Measurements from ENCODE around the gene SHB.

The SHB gene

GRCh38 chr9:37897665-37898064 lies 171.4 kb downstream of the SHB start:
- no peak for TF ChIP-seq TAF1 (IDR thresholded peaks at IDR 0.05; ENCODE audit: borderline replicate concordance, insufficient read depth, low read length)
- no peak for TF ChIP-seq POLR2AphosphoS5 (IDR thresholded peaks at IDR 0.05; ENCODE audit: low read depth, low read length)
- TF ChIP-seq SIN3A (IDR thresholded peaks at IDR 0.05; ENCODE audit: borderline replicate concordance, insufficient read depth, low read length), result no peak
- TF ChIP-seq, protein P1, sequence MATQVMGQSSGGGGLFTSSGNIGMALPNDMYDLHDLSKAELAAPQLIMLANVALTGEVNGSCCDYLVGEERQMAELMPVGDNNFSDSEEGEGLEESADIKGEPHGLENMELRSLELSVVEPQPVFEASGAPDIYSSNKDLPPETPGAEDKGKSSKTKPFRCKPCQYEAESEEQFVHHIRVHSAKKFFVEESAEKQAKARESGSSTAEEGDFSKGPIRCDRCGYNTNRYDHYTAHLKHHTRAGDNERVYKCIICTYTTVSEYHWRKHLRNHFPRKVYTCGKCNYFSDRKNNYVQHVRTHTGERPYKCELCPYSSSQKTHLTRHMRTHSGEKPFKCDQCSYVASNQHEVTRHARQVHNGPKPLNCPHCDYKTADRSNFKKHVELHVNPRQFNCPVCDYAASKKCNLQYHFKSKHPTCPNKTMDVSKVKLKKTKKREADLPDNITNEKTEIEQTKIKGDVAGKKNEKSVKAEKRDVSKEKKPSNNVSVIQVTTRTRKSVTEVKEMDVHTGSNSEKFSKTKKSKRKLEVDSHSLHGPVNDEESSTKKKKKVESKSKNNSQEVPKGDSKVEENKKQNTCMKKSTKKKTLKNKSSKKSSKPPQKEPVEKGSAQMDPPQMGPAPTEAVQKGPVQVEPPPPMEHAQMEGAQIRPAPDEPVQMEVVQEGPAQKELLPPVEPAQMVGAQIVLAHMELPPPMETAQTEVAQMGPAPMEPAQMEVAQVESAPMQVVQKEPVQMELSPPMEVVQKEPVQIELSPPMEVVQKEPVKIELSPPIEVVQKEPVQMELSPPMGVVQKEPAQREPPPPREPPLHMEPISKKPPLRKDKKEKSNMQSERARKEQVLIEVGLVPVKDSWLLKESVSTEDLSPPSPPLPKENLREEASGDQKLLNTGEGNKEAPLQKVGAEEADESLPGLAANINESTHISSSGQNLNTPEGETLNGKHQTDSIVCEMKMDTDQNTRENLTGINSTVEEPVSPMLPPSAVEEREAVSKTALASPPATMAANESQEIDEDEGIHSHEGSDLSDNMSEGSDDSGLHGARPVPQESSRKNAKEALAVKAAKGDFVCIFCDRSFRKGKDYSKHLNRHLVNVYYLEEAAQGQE (IDR thresholded peaks at IDR 0.05; ENCODE audit: insufficient read depth in 1 of 2, low read depth in 2 of 2, low read length in 2 of 2), result no peak

GRCh38 chr9:37892063-37892462 lies 177.0 kb downstream of the SHB start:
- no peak for TF ChIP-seq POLR2AphosphoS5 (IDR thresholded peaks at IDR 0.05; ENCODE audit: low read depth, low read length)
- TF ChIP-seq, protein P1 (IDR thresholded peaks at IDR 0.05; ENCODE audit: insufficient read depth in 1 of 2, low read depth in 2 of 2, low read length in 2 of 2), result no peak
- no peak for TF ChIP-seq TAF1 (IDR thresholded peaks at IDR 0.05; ENCODE audit: borderline replicate concordance, insufficient read depth, low read length)
- TF ChIP-seq FOXP2 (optimal IDR thresholded peaks at IDR 0.05; ENCODE audit: borderline replicate concordance, extremely low read depth, extremely low read length, insufficient read depth), result no peak
- no peak for TF ChIP-seq SIN3A (IDR thresholded peaks at IDR 0.05; ENCODE audit: borderline replicate concordance, insufficient read depth, low read length)

GRCh38 chr9:37889536-37889935 lies 179.5 kb downstream of the SHB start:
- no peak for TF ChIP-seq SIN3A (IDR thresholded peaks at IDR 0.05; ENCODE audit: borderline replicate concordance, insufficient read depth, low read length)
- no peak for TF ChIP-seq POLR2AphosphoS5 (IDR thresholded peaks at IDR 0.05; ENCODE audit: low read depth, low read length)
- TF ChIP-seq, protein P1 (IDR thresholded peaks at IDR 0.05; ENCODE audit: insufficient read depth in 1 of 2, low read depth in 2 of 2, low read length in 2 of 2), result no peak
- TF ChIP-seq FOXP2 (optimal IDR thresholded peaks at IDR 0.05; ENCODE audit: borderline replicate concordance, extremely low read depth, extremely low read length, insufficient read depth), result no peak
- no peak for TF ChIP-seq TAF1 (IDR thresholded peaks at IDR 0.05; ENCODE audit: borderline replicate concordance, insufficient read depth, low read length)

DNA sequence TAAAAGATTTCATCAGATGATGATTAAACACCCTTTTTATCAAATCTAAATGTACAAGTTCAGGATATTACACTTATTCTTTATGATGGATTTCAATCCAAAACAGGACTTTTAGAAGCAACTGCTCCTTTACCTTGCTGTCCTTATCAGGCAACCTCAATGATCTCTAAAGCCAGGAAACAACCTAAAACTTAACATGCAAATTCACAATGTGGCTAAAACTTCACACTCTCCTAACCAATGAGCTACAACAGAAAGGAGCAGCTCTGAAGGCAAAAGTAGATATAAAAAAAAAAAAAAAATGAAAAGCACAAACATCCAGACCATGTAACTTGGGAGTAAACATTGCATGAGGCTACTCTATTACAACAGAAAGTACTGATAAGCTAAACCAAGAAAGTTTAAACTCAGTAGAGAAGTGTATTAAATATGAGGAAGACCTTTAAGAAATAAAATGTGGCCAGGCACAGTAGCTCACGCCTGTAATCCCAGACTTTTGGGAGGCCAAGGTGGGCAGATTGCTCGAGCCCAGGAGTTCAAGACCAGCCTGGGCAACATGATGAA lies 188.0 kb downstream of the SHB start:
- TF ChIP-seq, protein P1 (IDR thresholded peaks at IDR 0.05; ENCODE audit: insufficient read depth in 1 of 2, low read depth in 2 of 2, low read length in 2 of 2), result no peak
- no peak for TF ChIP-seq SIN3A (IDR thresholded peaks at IDR 0.05; ENCODE audit: borderline replicate concordance, insufficient read depth, low read length)
- no peak for TF ChIP-seq TAF1 (IDR thresholded peaks at IDR 0.05; ENCODE audit: borderline replicate concordance, insufficient read depth, low read length)
- no peak for TF ChIP-seq POLR2AphosphoS5 (IDR thresholded peaks at IDR 0.05; ENCODE audit: low read depth, low read length)
- TF ChIP-seq FOXP2 (optimal IDR thresholded peaks at IDR 0.05; ENCODE audit: borderline replicate concordance, extremely low read depth, extremely low read length, insufficient read depth), result no peak

DNA sequence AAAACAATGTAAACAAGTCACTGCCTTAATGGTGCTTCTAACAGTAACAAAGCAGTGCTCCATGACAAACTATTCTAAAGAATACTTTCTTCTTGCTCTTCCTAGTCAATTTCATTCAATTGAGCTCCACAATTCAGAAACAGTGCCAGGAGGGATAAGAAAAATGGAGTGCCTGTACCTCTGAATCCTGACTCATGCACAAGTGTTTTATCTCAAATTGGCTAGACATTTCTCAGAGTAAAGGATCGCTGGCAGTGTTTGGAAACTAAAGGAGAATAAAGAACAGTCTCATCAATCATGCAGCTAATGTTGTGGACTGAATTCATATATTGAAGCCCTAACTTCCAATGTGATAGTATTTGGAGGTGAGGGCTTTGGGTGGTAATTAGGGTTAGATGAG lies 192.7 kb downstream of the SHB start:
- TF ChIP-seq, protein P1 (IDR thresholded peaks at IDR 0.05; ENCODE audit: insufficient read depth in 1 of 2, low read depth in 2 of 2, low read length in 2 of 2), result no peak
- no peak for TF ChIP-seq SIN3A (IDR thresholded peaks at IDR 0.05; ENCODE audit: borderline replicate concordance, insufficient read depth, low read length)
- TF ChIP-seq FOXP2 (optimal IDR thresholded peaks at IDR 0.05; ENCODE audit: borderline replicate concordance, extremely low read depth, extremely low read length, insufficient read depth), result no peak
- no peak for TF ChIP-seq POLR2AphosphoS5 (IDR thresholded peaks at IDR 0.05; ENCODE audit: low read depth, low read length)
- TF ChIP-seq TAF1 (IDR thresholded peaks at IDR 0.05; ENCODE audit: borderline replicate concordance, insufficient read depth, low read length), result no peak
